Gastrocnemius medialis (tissue), 4 donors: ENCODE measurements around the gene TOPAZ1.
"Not testable (repeated sequence)": the region's sequence is repeated elsewhere in the genome, so short reads cannot be mapped to it uniquely, and the experiment has no call there.

Experiments used
- POLR2A ChIP-seq, 2 donors: fragments of 450-650 bp; IDR thresholded peaks; one replicate each; pipeline ENCODE4 v1.6.1; 2017; ENCODE audit warnings: antibody characterized with exemption in 2 of 2, mild to moderate bottlenecking in 2 of 2, moderate library complexity in 2 of 2
- TF ChIP-seq, protein P1 (sequence below), 5 experiments: fragments of 450-650 bp in 3 of 5; fragments of 200-600 bp in 2 of 5; sonication (generic) in 2 of 5; IDR thresholded peaks in 4 of 5; conservative IDR thresholded peaks in 1 of 5; 1 replicate in 4 of 5; 2 replicates in 1 of 5; pipeline ENCODE4 v1.5.1; 2016 to 2019; ENCODE audit warnings: antibody characterized with exemption in 5 of 5, mild to moderate bottlenecking in 3 of 5, moderate library complexity in 3 of 5

DNA sequence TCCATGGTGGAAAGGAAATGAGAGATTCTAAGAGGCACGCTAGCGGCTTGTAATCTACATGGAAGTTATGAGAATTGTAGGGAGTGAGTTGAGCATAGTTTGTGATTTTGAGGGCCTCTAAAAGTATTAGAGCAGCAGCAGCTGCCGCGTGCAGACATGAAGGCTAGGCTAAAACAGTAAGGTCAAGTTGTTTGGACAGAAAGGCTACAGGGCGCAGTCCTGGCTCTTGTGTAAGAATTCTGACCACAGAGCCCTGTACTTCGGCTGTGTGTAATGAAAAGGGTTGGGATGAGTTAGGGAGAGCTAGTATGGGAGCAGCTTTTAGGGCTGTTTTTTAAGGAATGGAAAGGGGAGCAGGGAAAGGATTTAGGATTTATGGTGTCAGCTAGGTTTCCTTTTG is 104.9 kb downstream of the TOPAZ1 start:
- TF ChIP-seq, protein P1, sequence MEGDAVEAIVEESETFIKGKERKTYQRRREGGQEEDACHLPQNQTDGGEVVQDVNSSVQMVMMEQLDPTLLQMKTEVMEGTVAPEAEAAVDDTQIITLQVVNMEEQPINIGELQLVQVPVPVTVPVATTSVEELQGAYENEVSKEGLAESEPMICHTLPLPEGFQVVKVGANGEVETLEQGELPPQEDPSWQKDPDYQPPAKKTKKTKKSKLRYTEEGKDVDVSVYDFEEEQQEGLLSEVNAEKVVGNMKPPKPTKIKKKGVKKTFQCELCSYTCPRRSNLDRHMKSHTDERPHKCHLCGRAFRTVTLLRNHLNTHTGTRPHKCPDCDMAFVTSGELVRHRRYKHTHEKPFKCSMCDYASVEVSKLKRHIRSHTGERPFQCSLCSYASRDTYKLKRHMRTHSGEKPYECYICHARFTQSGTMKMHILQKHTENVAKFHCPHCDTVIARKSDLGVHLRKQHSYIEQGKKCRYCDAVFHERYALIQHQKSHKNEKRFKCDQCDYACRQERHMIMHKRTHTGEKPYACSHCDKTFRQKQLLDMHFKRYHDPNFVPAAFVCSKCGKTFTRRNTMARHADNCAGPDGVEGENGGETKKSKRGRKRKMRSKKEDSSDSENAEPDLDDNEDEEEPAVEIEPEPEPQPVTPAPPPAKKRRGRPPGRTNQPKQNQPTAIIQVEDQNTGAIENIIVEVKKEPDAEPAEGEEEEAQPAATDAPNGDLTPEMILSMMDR (IDR thresholded peaks at IDR 0.05 in 4 of 5, conservative IDR thresholded peaks at IDR 0.05 in 1 of 5): not testable (repeated sequence)
- TF ChIP-seq POLR2A (IDR thresholded peaks at IDR 0.05): not testable (repeated sequence)
